Stimulated activated CD8-positive, alpha-beta memory T cell treated with anti-CD3 and anti-CD28 coated beads, Interleukin-2, amount 100 ng/mL, for 1 hour (primary cell): ENCODE measurements around the gene RAPGEF6.
"Not testable (repeated sequence)": the region's sequence is repeated elsewhere in the genome, so short reads cannot be mapped to it uniquely, and the experiment has no call there.

Experiments
- DNase-seq, 2 donors: peaks; one replicate each; pipeline ENCODE4 v3.0.0-alpha.2; 2020; ENCODE audit warnings: low read depth in 2 of 2

The RAPGEF6 gene

GRCh38 chr5:131610198-131611063 lies 24.6 kb downstream of the RAPGEF6 start:
- no peak for DNase-seq

- no peak for DNase-seq
Observed at GRCh38 chr5:131609774-131610173, 25.3 kb downstream of the RAPGEF6 start.

- DNase-seq = no peak
Observed at GRCh38 chr5:131608597-131608996, 26.4 kb downstream of the RAPGEF6 start.

GRCh38 chr5:131607903-131608540 lies 27.0 kb downstream of the RAPGEF6 start:
- no peak for DNase-seq

- no peak for DNase-seq
Observed at GRCh38 chr5:131607418-131607817, 27.6 kb downstream of the RAPGEF6 start.

GRCh38 chr5:131605086-131605485 lies 29.9 kb downstream of the RAPGEF6 start:
- no peak for DNase-seq

- DNase-seq = no peak
Observed at GRCh38 chr5:131595088-131596033, 39.7 kb downstream of the RAPGEF6 start.

- DNase-seq = no peak
Observed at GRCh38 chr5:131593921-131594320, 41.1 kb downstream of the RAPGEF6 start.

- not testable (repeated sequence) for DNase-seq
Observed at GRCh38 chr5:131593436-131593835, 41.6 kb downstream of the RAPGEF6 start.

- DNase-seq = no peak
Observed at GRCh38 chr5:131589510-131590348, 45.3 kb downstream of the RAPGEF6 start.

- DNase-seq = no peak
Observed at GRCh38 chr5:131587541-131587940, 47.5 kb downstream of the RAPGEF6 start.

- no peak for DNase-seq
Observed at GRCh38 chr5:131581702-131582101, 53.3 kb downstream of the RAPGEF6 start.

- DNase-seq = no peak
Observed at GRCh38 chr5:131579917-131580671, 54.9 kb downstream of the RAPGEF6 start.

GRCh38 chr5:131575660-131576227 lies 59.3 kb downstream of the RAPGEF6 start:
- no peak for DNase-seq

GRCh38 chr5:131571669-131572168 lies 63.3 kb downstream of the RAPGEF6 start:
- DNase-seq = no peak

GRCh38 chr5:131570757-131571156 lies 64.3 kb downstream of the RAPGEF6 start:
- DNase-seq = no peak

- DNase-seq = no peak
Observed at GRCh38 chr5:131564229-131564652, 70.8 kb downstream of the RAPGEF6 start.

- no peak for DNase-seq
Observed at GRCh38 chr5:131563434-131564228, 71.4 kb downstream of the RAPGEF6 start.

- no peak for DNase-seq
Observed at GRCh38 chr5:131550606-131551005, 84.4 kb downstream of the RAPGEF6 start.
